Mesenchymal stem cell (in vitro differentiated cells and primary cell): ENCODE measurements around the gene WFDC1.
A peak's percentile ranks its signal among the peaks of the same experiment; 100 is the strongest.

Experiments used
- DNase-seq: peaks from one replicate; pipeline ENCODE4 v3.0.0-alpha.2; 2013
- H2AFZ ChIP-seq: one replicate; pipeline ENCODE4 v1.6.1; 2013; ENCODE audit warnings: low read depth, mild to moderate bottlenecking, control low read depth, inconsistent platforms, low read length, moderate library complexity
- H2AK5ac ChIP-seq: 2 replicates; pipeline ENCODE4 v1.6.1; 2013; ENCODE audit warnings: low read length, moderate library complexity, mild to moderate bottlenecking, inconsistent platforms; ENCODE audit not compliant: severe bottlenecking
- H2BK120ac ChIP-seq: one replicate; pipeline ENCODE4 v1.6.1; 2013; ENCODE audit warnings: low read depth, mild to moderate bottlenecking, inconsistent platforms, low read length, moderate library complexity
- H2BK12ac ChIP-seq, 2 experiments: one replicate each; pipeline ENCODE4 v1.6.1; 2013; ENCODE audit warnings: inconsistent platforms in 2 of 2, low read length in 2 of 2, mild to moderate bottlenecking in 2 of 2, moderate library complexity in 2 of 2, control low read depth in 1 of 2
- H2BK15ac ChIP-seq: one replicate; pipeline ENCODE4 v1.6.1; 2013; ENCODE audit warnings: mild to moderate bottlenecking, low read depth, inconsistent platforms; ENCODE audit not compliant: poor library complexity, severe bottlenecking
- H2BK5ac ChIP-seq: 2 replicates; pipeline ENCODE4 v1.6.1; 2013; ENCODE audit warnings: low read depth, mild to moderate bottlenecking, low read length, control low read depth, inconsistent platforms; ENCODE audit not compliant: poor library complexity, severe bottlenecking
- H3K14ac ChIP-seq, 2 experiments: one replicate each; pipeline ENCODE4 v1.6.1; 2013; ENCODE audit warnings: inconsistent platforms in 2 of 2, low read length in 2 of 2, control low read depth in 1 of 2, mild to moderate bottlenecking in 1 of 2, moderate library complexity in 1 of 2
- H3K18ac ChIP-seq, 2 experiments: one replicate each; pipeline ENCODE4 v1.6.1; 2013; ENCODE audit warnings: inconsistent platforms in 2 of 2, low read length in 2 of 2, control low read depth in 1 of 2, low read depth in 1 of 2, mild to moderate bottlenecking in 1 of 2
- H3K23ac ChIP-seq, 2 experiments: one replicate each; pipeline ENCODE4 v1.6.1; 2013; ENCODE audit warnings: inconsistent platforms in 2 of 2, low read length in 2 of 2, mild to moderate bottlenecking in 2 of 2, moderate library complexity in 2 of 2, control low read depth in 1 of 2
- H3K27ac ChIP-seq: 2 replicates; pipeline ENCODE4 v1.5.1; 2013; ENCODE audit warnings: mild to moderate bottlenecking, moderate library complexity, low read length, control low read depth, inconsistent platforms; ENCODE audit not compliant: poor library complexity, severe bottlenecking
- H3K27me3 ChIP-seq, 2 experiments: 2 replicates each; pipeline versions ENCODE4 v1.6.1 to v1.7.0; 2013; ENCODE audit warnings: low read length in 2 of 2, mild to moderate bottlenecking in 2 of 2, moderate library complexity in 2 of 2, control low read depth in 1 of 2, inconsistent platforms in 1 of 2; ENCODE audit not compliant: control insufficient read depth in 1 of 2, insufficient read depth in 1 of 2
- H3K36me3 ChIP-seq, 2 experiments: 2 replicates each; pipeline versions ENCODE4 v1.6.1 to v1.7.0; 2013; ENCODE audit warnings: low read length in 2 of 2, control low read depth in 1 of 2, inconsistent platforms in 1 of 2, low read depth in 1 of 2, mild to moderate bottlenecking in 1 of 2; ENCODE audit not compliant: insufficient read depth in 2 of 2, control insufficient read depth in 1 of 2
- H3K4ac ChIP-seq, 2 experiments: one replicate each; pipeline ENCODE4 v1.6.1; 2013; ENCODE audit warnings: inconsistent platforms in 2 of 2, low read length in 2 of 2, mild to moderate bottlenecking in 2 of 2, moderate library complexity in 2 of 2, control low read depth in 1 of 2, low read depth in 1 of 2
- H3K4me1 ChIP-seq: 2 replicates; pipeline ENCODE4 v1.6.1; 2013; ENCODE audit warnings: low read depth, low read length, control low read depth; ENCODE audit not compliant: control insufficient read depth, insufficient read depth
- H3K4me2 ChIP-seq: 2 replicates; pipeline ENCODE4 v1.6.1; 2013; ENCODE audit warnings: low read length, mild to moderate bottlenecking, inconsistent platforms; ENCODE audit not compliant: poor library complexity, severe bottlenecking
- H3K4me3 ChIP-seq, 2 experiments: 2 replicates each; pipeline versions ENCODE4 v1.5.1 to v1.7.0; 2013; ENCODE audit warnings: low read length in 2 of 2, mild to moderate bottlenecking in 2 of 2, control low read depth in 1 of 2, low read depth in 1 of 2; ENCODE audit not compliant: insufficient read depth in 1 of 2
- H3K79me1 ChIP-seq: replicated peaks from 2 replicates; pipeline ENCODE4 v1.6.1; 2013; ENCODE audit warnings: mild to moderate bottlenecking, control low read depth, low read length, inconsistent platforms; ENCODE audit not compliant: poor library complexity, severe bottlenecking
- H3K9ac ChIP-seq: 2 replicates; pipeline ENCODE4 v1.7.0; 2013; ENCODE audit warnings: mild to moderate bottlenecking, low read length, moderate library complexity
- H3K9me3 ChIP-seq: 2 replicates; pipeline ENCODE4 v1.7.0; 2013; ENCODE audit warnings: mild to moderate bottlenecking, low read length; ENCODE audit not compliant: control insufficient read depth
- H4K8ac ChIP-seq: one replicate; pipeline ENCODE4 v1.6.1; 2013; ENCODE audit warnings: inconsistent platforms, mild to moderate bottlenecking, low read length, moderate library complexity
- H4K91ac ChIP-seq: one replicate; pipeline ENCODE4 v1.6.1; 2013; ENCODE audit warnings: mild to moderate bottlenecking, low read length, inconsistent platforms
- WGBS: methylation state at CpG from one replicate; pipeline ENCODE4 v1.1.7; 2013; ENCODE audit warnings: mixed read lengths; 5-methylcytosine and 5-hydroxymethylcytosine counted together

Gene WFDC1

DNA sequence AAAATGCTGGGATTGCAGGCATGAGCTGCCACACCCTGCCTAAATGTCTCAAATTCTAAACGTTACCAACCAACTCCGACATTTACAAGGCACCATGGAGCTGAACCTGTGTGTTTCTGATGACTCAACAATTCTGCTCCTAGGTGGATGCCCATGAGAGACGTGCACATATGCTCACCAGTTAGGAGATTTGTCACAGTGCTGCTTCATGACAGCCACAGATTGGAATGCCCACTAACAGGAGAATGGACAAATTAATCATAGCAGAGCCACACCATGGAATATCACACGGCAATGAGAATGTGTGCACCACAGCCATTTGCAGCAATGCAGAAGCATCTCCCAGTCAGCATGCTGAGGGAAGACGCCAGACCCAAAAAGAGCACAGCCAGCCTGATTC is 46.8 kb upstream of the WFDC1 start:
- H3K9ac ChIP-seq: no peak overlapping the region
- H3K36me3 ChIP-seq: no peaks in the 10 kb centered on the region
- no peak overlapping the region for H4K8ac ChIP-seq
- H3K18ac ChIP-seq: no peak overlapping the region
- no peak overlapping the region for H2BK120ac ChIP-seq
- no peak overlapping the region for H3K14ac ChIP-seq
- H2BK12ac ChIP-seq: no peak overlapping the region
- no peak overlapping the region for H3K27ac ChIP-seq
- H2BK15ac ChIP-seq: no peak overlapping the region
- H3K79me1 ChIP-seq: no peaks in the 10 kb centered on the region
- H2BK5ac ChIP-seq: no peak overlapping the region
- H3K4me3 ChIP-seq: no peak overlapping the region
- peaks cover 15% of the 10 kb centered on the region for H3K9me3 ChIP-seq
- H3K23ac ChIP-seq: no peak overlapping the region
- H2AK5ac ChIP-seq: no peak overlapping the region
- DNase-seq: no peak
- H2AFZ ChIP-seq: no peak overlapping the region
- H3K27me3 ChIP-seq: peaks cover 52 to 74% of the 10 kb centered on the region in 2 experiments
- H3K4me2 ChIP-seq: no peak overlapping the region
- H4K91ac ChIP-seq: no peak overlapping the region
- no peaks in the 10 kb centered on the region for H3K4me1 ChIP-seq
- no peak overlapping the region for H3K4ac ChIP-seq
- WGBS: 81% methylated on average over 5 of the region's 5 CpGs

DNA sequence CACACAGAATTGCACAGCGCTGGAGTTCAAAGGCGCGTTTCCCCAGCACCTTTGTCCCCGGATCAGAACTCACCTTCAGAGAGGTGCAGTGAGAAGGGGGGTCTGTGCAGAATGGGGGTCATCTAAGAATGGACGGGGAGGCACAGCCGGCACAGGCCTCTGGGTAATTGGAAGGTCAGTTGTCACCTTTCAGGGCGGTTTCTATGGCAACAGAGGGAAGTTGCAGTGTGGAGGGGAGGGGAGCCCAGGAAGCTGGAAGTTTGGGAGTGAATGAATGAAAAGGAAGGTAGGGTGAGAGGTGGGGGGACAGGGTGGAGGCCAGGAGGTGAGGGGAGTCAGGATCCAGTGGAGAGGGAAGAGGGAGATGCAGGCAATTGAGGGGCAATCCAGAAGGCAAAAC is 42.5 kb upstream of the WFDC1 start:
- peak overlapping the region; percentile 67 for H2BK15ac ChIP-seq
- H2BK5ac ChIP-seq: no peak overlapping the region
- H4K8ac ChIP-seq: no peak overlapping the region
- no peaks in the 10 kb centered on the region for H3K36me3 ChIP-seq
- no peak overlapping the region for H3K4me2 ChIP-seq
- H3K18ac ChIP-seq: no peak overlapping the region
- H3K23ac ChIP-seq: no peak overlapping the region
- H3K27me3 ChIP-seq: peaks cover 42 to 76% of the 10 kb centered on the region in 2 experiments
- H2AK5ac ChIP-seq: no peak overlapping the region
- H3K9ac ChIP-seq: no peak overlapping the region
- no peak overlapping the region for H3K4ac ChIP-seq
- no peak overlapping the region for H3K27ac ChIP-seq
- no peak overlapping the region for H4K91ac ChIP-seq
- H3K9me3 ChIP-seq: peaks cover 10% of the 10 kb centered on the region
- 69% methylated on average over 7 of the region's 7 CpGs for WGBS
- DNase-seq: no peak
- H3K79me1 ChIP-seq: no peaks in the 10 kb centered on the region
- no peaks in the 10 kb centered on the region for H3K4me1 ChIP-seq
- H2BK120ac ChIP-seq: no peak overlapping the region
- H3K14ac ChIP-seq: no peak overlapping the region
- no peak overlapping the region for H2BK12ac ChIP-seq
- no peak overlapping the region for H2AFZ ChIP-seq
- no peak overlapping the region for H3K4me3 ChIP-seq

DNA sequence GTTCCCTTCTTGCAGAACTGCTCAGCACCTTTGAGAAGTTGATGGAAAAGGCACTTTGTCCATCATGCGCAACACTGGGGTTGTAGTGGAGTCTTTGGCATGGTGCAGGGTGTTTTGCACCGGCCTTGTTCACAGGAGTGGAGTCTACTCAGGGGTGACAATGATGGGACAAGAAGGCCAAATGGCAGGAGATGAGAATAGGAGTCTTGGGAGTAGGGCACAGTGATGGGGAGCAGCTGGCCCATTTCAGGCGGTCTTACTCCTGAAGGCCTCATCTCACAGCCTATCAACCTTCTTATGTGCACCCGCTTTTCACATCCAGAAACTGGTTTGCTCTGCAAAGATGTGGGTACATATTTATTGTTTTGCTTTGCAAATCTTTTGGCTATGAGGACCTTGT is 41.5 kb upstream of the WFDC1 start:
- H3K23ac ChIP-seq: no peak overlapping the region
- no peak overlapping the region for H3K4ac ChIP-seq
- no peaks in the 10 kb centered on the region for H3K36me3 ChIP-seq
- no peak overlapping the region for H3K14ac ChIP-seq
- H2BK12ac ChIP-seq: no peak overlapping the region
- no peak overlapping the region for H3K4me3 ChIP-seq
- no peak overlapping the region for H3K18ac ChIP-seq
- peaks cover 41 to 77% of the 10 kb centered on the region in 2 experiments for H3K27me3 ChIP-seq
- no peaks in the 10 kb centered on the region for H3K4me1 ChIP-seq
- no peak overlapping the region for H3K4me2 ChIP-seq
- no peak overlapping the region for H2BK15ac ChIP-seq
- no peak overlapping the region for H3K9ac ChIP-seq
- no peak overlapping the region for H2AK5ac ChIP-seq
- peaks cover 13% of the 10 kb centered on the region for H3K9me3 ChIP-seq
- no peaks in the 10 kb centered on the region for H3K79me1 ChIP-seq
- H2BK5ac ChIP-seq: no peak overlapping the region
- H2AFZ ChIP-seq: no peak overlapping the region
- no peak overlapping the region for H3K27ac ChIP-seq
- H4K8ac ChIP-seq: no peak overlapping the region
- no peak overlapping the region for H4K91ac ChIP-seq
- WGBS: 76% methylated on average over 3 of the region's 4 CpGs
- no peak for DNase-seq
- H2BK120ac ChIP-seq: no peak overlapping the region

DNA sequence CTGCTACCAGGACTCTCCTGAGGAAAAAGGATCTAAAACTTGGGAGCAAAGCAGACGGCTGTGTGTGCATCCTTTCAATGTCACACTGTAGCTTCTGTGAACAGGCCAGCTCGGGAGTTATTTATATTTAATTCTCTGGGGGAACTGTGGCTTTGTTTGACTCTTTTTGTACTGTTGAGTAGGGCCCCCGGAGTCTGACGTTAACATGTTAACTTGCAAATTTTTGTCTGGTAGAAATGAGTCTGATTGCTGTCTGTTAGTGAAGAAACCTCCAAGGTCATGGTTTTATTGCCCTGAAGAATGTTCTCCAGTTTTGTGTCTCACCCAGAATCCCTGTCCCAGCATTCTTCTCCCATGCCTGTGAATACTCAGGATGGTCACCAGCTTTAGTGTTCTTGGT is 40.6 kb upstream of the WFDC1 start:
- H3K23ac ChIP-seq: no peak overlapping the region
- H4K91ac ChIP-seq: no peak overlapping the region
- H3K18ac ChIP-seq: no peak overlapping the region
- H2AFZ ChIP-seq: no peak overlapping the region
- no peak overlapping the region for H2BK5ac ChIP-seq
- no peak overlapping the region for H3K4me3 ChIP-seq
- H4K8ac ChIP-seq: no peak overlapping the region
- H3K27ac ChIP-seq: no peak overlapping the region
- H3K79me1 ChIP-seq: no peaks in the 10 kb centered on the region
- H3K9me3 ChIP-seq: peaks cover 13% of the 10 kb centered on the region
- H2AK5ac ChIP-seq: no peak overlapping the region
- H3K4me2 ChIP-seq: no peak overlapping the region
- peaks cover 35 to 79% of the 10 kb centered on the region in 2 experiments for H3K27me3 ChIP-seq
- H3K14ac ChIP-seq: no peak overlapping the region
- no peak overlapping the region for H2BK120ac ChIP-seq
- no peak overlapping the region for H2BK12ac ChIP-seq
- no peak overlapping the region for H3K4ac ChIP-seq
- H2BK15ac ChIP-seq: no peak overlapping the region
- DNase-seq: peak; percentile 30
- H3K9ac ChIP-seq: no peak overlapping the region
- H3K4me1 ChIP-seq: no peaks in the 10 kb centered on the region
- WGBS: 25% methylated on average over 4 of the region's 4 CpGs
- H3K36me3 ChIP-seq: no peaks in the 10 kb centered on the region
